Measurements from ENCODE around the gene EPS8L1.
"Not testable (repeated sequence)": the region's sequence is repeated elsewhere in the genome, so short reads cannot be mapped to it uniquely, and the experiment has no call there.

Gene EPS8L1

GRCh38 chr19:55097864-55098715 lies 22.4 kb downstream of the EPS8L1 start:
- DNase-seq = no peak

GRCh38 chr19:55098716-55099556 lies 23.3 kb downstream of the EPS8L1 start:
- no peak for DNase-seq

- DNase-seq = no peak
Observed at GRCh38 chr19:55099557-55100506, 24.2 kb downstream of the EPS8L1 start.

- DNase-seq = no peak
Observed at GRCh38 chr19:55101261-55101660, 25.6 kb downstream of the EPS8L1 start.

- no peak for DNase-seq
Observed at GRCh38 chr19:55103190-55103589, 27.5 kb downstream of the EPS8L1 start.

- DNase-seq = no peak
Observed at GRCh38 chr19:55105237-55105636, 29.6 kb downstream of the EPS8L1 start.

- no peak for DNase-seq
Observed at GRCh38 chr19:55106591-55106990, 30.9 kb downstream of the EPS8L1 start.

- not testable (repeated sequence) for DNase-seq
Observed at GRCh38 chr19:55107252-55107651, 31.6 kb downstream of the EPS8L1 start.

GRCh38 chr19:55109527-55110291 lies 34.0 kb downstream of the EPS8L1 start:
- DNase-seq = no peak

- DNase-seq = no peak
Observed at GRCh38 chr19:55111238-55111831, 35.7 kb downstream of the EPS8L1 start.

GRCh38 chr19:55112246-55112776 lies 36.6 kb downstream of the EPS8L1 start:
- no peak for DNase-seq

GRCh38 chr19:55112777-55113569 lies 37.3 kb downstream of the EPS8L1 start:
- DNase-seq = no peak

- DNase-seq = no peak
Observed at GRCh38 chr19:55113570-55114039, 37.9 kb downstream of the EPS8L1 start.

GRCh38 chr19:55114566-55115145 lies 39.0 kb downstream of the EPS8L1 start:
- DNase-seq = no peak

- DNase-seq = no peak
Observed at GRCh38 chr19:55115446-55116065, 39.9 kb downstream of the EPS8L1 start.

- DNase-seq = no peak
Observed at GRCh38 chr19:55116232-55116858, 40.7 kb downstream of the EPS8L1 start.

- DNase-seq = no peak
Observed at GRCh38 chr19:55116859-55117662, 41.4 kb downstream of the EPS8L1 start, which contains the start of gene PPP1R12C. Gene PPP1R12C (minus strand): TSS chr19:55117637. CDS start chr19:55117543, 94 bp downstream.
